HG03097 (cell line): Measurements from ENCODE around the gene NUDT16L1.

Source experiments
- ATAC-seq: cut with Tn5 transposase; IDR thresholded peaks from one replicate; pipeline ENCODE4 v1.9.1; 2021; ENCODE audit not compliant: unreplicated experiment, low FRiP score

Gene NUDT16L1

GRCh38 chr16:4682084-4682591 is 11.2 kb upstream of the NUDT16L1 start:
- no peak for ATAC-seq

GRCh38 chr16:4682616-4683254 is 10.6 kb upstream of the NUDT16L1 start:
- no peak for ATAC-seq

GRCh38 chr16:4683255-4684057 is 9.9 kb upstream of the NUDT16L1 start:
- ATAC-seq = no peak

- ATAC-seq = no peak
Measured at GRCh38 chr16:4684058-4684715, 9.2 kb upstream of the NUDT16L1 start.

GRCh38 chr16:4684763-4685162 is 8.6 kb upstream of the NUDT16L1 start:
- no peak for ATAC-seq

GRCh38 chr16:4685292-4685691 is 8.1 kb upstream of the NUDT16L1 start:
- ATAC-seq = no peak

- no peak for ATAC-seq
Measured at GRCh38 chr16:4685776-4686496, 7.4 kb upstream of the NUDT16L1 start.

- no peak for ATAC-seq
Measured at GRCh38 chr16:4686497-4687210, 6.7 kb upstream of the NUDT16L1 start.

- ATAC-seq = no peak
Measured at GRCh38 chr16:4687416-4687815, 5.9 kb upstream of the NUDT16L1 start.

- ATAC-seq = no peak
Measured at GRCh38 chr16:4687946-4688673, 5.3 kb upstream of the NUDT16L1 start.

- no peak for ATAC-seq
Measured at GRCh38 chr16:4688674-4689045, 4.7 kb upstream of the NUDT16L1 start.

- ATAC-seq = no peak
Measured at GRCh38 chr16:4689091-4689671, 4.2 kb upstream of the NUDT16L1 start.

GRCh38 chr16:4689864-4690704 is 3.3 kb upstream of the NUDT16L1 start:
- ATAC-seq = no peak

- ATAC-seq = no peak
Measured at GRCh38 chr16:4690946-4691665, 2.3 kb upstream of the NUDT16L1 start.

GRCh38 chr16:4691666-4692412 is 1.5 kb upstream of the NUDT16L1 start:
- no peak for ATAC-seq

- ATAC-seq = peak; percentile 11
Measured at GRCh38 chr16:4692460-4693295, 684 bp upstream of the NUDT16L1 start.
